ENCODE results near the gene CHD5. TPM values are rescaled to one million over a fixed set of nuclear protein-coding genes. Genes with fewer than 3 reads are reported as not detected.
A peak's percentile ranks its signal among the peaks of the same experiment; 100 is the strongest.

Gene CHD5
- total and polyA plus RNA-seq, 2 of the 13 experiments (the other 11 are each of a cell fraction or from before 2014, with no cell fraction given), result 0.02 to 0.21 TPM

DNA sequence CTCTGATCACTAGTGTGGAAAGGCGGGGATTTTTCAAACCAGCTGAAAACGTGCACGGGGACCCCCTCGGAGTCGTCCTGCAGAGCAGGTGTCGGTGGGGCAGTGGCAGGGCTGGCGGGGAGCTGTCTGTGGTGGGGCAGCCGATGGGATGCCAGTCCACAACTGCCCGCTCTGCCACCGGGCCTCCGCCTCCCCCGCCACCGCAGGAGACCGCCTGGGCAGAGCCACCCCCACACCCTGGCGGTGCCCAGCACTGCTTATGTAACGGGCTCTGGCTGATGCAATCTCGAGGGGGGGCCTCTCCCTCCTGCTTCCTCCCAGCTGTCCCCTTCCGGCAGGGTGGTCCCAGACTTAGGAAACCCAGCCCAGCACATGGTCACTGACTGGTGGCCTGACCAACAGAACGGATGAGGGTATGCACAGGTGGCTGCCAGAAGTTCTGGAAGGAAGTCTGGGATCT, 9.3 kb downstream of the CHD5 start:
- no peaks in the 10 kb centered on the region for H3K79me2 ChIP-seq (ENCODE audit: insufficient read depth, low read length)
- 0 out of 2 replicates have a peak, but pooled peaks have one; percentile 36 for TF ChIP-seq HNRNPL (IDR thresholded peaks at IDR 0.05; ENCODE audit: low read depth, low read length)
- 0 out of 2 replicates have a peak, but pooled peaks have one; percentile 35 for TF ChIP-seq GABPB1 (CRISPR knock-in tag; IDR thresholded peaks at IDR 0.05)
- TF ChIP-seq MAF1 (CRISPR knock-in tag; IDR thresholded peaks at IDR 0.05; ENCODE audit: borderline replicate concordance), result no peak
- TF ChIP-seq, protein P1, sequence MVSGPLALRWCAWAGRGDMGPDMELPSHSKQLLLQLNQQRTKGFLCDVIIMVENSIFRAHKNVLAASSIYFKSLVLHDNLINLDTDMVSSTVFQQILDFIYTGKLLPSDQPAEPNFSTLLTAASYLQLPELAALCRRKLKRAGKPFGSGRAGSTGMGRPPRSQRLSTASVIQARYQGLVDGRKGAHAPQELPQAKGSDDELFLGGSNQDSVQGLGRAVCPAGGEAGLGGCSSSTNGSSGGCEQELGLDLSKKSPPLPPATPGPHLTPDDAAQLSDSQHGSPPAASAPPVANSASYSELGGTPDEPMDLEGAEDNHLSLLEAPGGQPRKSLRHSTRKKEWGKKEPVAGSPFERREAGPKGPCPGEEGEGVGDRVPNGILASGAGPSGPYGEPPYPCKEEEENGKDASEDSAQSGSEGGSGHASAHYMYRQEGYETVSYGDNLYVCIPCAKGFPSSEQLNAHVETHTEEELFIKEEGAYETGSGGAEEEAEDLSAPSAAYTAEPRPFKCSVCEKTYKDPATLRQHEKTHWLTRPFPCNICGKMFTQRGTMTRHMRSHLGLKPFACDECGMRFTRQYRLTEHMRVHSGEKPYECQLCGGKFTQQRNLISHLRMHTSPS (CRISPR knock-in tag; IDR thresholded peaks at IDR 0.05; ENCODE audit: low read depth), result peak; percentile 31; the same call in 1 of the 2 replicates
- TF ChIP-seq, protein P2, sequence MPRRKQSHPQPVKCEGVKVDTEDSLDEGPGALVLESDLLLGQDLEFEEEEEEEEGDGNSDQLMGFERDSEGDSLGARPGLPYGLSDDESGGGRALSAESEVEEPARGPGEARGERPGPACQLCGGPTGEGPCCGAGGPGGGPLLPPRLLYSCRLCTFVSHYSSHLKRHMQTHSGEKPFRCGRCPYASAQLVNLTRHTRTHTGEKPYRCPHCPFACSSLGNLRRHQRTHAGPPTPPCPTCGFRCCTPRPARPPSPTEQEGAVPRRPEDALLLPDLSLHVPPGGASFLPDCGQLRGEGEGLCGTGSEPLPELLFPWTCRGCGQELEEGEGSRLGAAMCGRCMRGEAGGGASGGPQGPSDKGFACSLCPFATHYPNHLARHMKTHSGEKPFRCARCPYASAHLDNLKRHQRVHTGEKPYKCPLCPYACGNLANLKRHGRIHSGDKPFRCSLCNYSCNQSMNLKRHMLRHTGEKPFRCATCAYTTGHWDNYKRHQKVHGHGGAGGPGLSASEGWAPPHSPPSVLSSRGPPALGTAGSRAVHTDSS (CRISPR knock-in tag; conservative IDR thresholded peaks at IDR 0.05), result no peak
- no peak for TF ChIP-seq KLF13 (CRISPR knock-in tag; IDR thresholded peaks at IDR 0.05)
- TF ChIP-seq, protein P3, sequence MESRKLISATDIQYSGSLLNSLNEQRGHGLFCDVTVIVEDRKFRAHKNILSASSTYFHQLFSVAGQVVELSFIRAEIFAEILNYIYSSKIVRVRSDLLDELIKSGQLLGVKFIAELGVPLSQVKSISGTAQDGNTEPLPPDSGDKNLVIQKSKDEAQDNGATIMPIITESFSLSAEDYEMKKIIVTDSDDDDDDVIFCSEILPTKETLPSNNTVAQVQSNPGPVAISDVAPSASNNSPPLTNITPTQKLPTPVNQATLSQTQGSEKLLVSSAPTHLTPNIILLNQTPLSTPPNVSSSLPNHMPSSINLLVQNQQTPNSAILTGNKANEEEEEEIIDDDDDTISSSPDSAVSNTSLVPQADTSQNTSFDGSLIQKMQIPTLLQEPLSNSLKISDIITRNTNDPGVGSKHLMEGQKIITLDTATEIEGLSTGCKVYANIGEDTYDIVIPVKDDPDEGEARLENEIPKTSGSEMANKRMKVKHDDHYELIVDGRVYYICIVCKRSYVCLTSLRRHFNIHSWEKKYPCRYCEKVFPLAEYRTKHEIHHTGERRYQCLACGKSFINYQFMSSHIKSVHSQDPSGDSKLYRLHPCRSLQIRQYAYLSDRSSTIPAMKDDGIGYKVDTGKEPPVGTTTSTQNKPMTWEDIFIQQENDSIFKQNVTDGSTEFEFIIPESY (CRISPR knock-in tag; IDR thresholded peaks at IDR 0.05), result peak; percentile 43; the same call in 1 of the 2 replicates
- TF ChIP-seq, protein P4, sequence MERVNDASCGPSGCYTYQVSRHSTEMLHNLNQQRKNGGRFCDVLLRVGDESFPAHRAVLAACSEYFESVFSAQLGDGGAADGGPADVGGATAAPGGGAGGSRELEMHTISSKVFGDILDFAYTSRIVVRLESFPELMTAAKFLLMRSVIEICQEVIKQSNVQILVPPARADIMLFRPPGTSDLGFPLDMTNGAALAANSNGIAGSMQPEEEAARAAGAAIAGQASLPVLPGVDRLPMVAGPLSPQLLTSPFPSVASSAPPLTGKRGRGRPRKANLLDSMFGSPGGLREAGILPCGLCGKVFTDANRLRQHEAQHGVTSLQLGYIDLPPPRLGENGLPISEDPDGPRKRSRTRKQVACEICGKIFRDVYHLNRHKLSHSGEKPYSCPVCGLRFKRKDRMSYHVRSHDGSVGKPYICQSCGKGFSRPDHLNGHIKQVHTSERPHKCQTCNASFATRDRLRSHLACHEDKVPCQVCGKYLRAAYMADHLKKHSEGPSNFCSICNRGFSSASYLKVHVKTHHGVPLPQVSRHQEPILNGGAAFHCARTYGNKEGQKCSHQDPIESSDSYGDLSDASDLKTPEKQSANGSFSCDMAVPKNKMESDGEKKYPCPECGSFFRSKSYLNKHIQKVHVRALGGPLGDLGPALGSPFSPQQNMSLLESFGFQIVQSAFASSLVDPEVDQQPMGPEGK (CRISPR knock-in tag; IDR thresholded peaks at IDR 0.05), result peak; percentile 55; the same call in 1 of the 2 replicates
- peak; percentile 57 for TF ChIP-seq CEBPG (CRISPR knock-in tag; IDR thresholded peaks at IDR 0.05)
- TF ChIP-seq, protein P5, sequence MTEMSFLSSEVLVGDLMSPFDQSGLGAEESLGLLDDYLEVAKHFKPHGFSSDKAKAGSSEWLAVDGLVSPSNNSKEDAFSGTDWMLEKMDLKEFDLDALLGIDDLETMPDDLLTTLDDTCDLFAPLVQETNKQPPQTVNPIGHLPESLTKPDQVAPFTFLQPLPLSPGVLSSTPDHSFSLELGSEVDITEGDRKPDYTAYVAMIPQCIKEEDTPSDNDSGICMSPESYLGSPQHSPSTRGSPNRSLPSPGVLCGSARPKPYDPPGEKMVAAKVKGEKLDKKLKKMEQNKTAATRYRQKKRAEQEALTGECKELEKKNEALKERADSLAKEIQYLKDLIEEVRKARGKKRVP (CRISPR knock-in tag; IDR thresholded peaks at IDR 0.05), result peak in 1 of 2 experiments; percentile 95; a peak in 2 of 4 replicates
- TF ChIP-seq ZNF546 (CRISPR knock-in tag; conservative IDR thresholded peaks at IDR 0.05), result no peak
- H3K27ac ChIP-seq (ENCODE audit: extremely low read length, insufficient read depth, low read length), result no peak overlapping the region
- H3K9ac ChIP-seq (ENCODE audit: insufficient read depth, low read depth, low read length), result no peak overlapping the region
- H3K4me2 ChIP-seq (ENCODE audit: low read depth, low read length), result no peak overlapping the region
- H2AFZ ChIP-seq (ENCODE audit: low read length), result no peak overlapping the region
- ATAC-seq (no peak), FAIRE-seq (no peak), DNase-seq (ENCODE audit: low spot score) (no peak)
- CTCF ChIA-PET (ENCODE audit: low intra/inter-chr PET ratio, low total read pairs), result interaction anchor here (1.7 to 2.3 kb wide), 3 partner anchors 62 to 118 kb away, joined by 5 to 9 read pairs (median 8); no protein-coding TSS in a partner anchor
- H3K4me1 ChIP-seq (ENCODE audit: insufficient read depth, low read length), result peaks cover 15% of the 10 kb centered on the region
- in situ Hi-C loops (cut with HindIII; ENCODE audit: extremely low pct_ligation_motif_present, low pct_unique_long_range_greater_than_20kb), result loop anchor here (5.0 kb wide), 1 partner anchor 58 kb away; no protein-coding TSS in a partner anchor
- intact Hi-C loops (cut with micrococcal nuclease; ENCODE audit: unreplicated experiment), result loop anchor here (1.0 to 2.0 kb wide), 2 partner anchors 62 to 117 kb away; no protein-coding TSS in a partner anchor
- H4K20me1 ChIP-seq (ENCODE audit: insufficient read depth, low read length), result peaks cover 3% of the 10 kb centered on the region; the same call in 1 of the 2 replicates
- no peaks in the 10 kb centered on the region for H3K9me3 ChIP-seq (ENCODE audit: low read length)
- WGBS (ENCODE audit: low lambda C conversion rate), result 87% methylated on average over 3 of the region's 19 CpGs
- no peaks in the 10 kb centered on the region for H3K36me3 ChIP-seq (replicated peaks in 1 of 2; ENCODE audit: control insufficient read depth in 1 of 2, insufficient read depth in 2 of 2, low read length in 2 of 2)
- H3K4me3 ChIP-seq (replicated peaks in 1 of 3; ENCODE audit: insufficient read depth in 1 of 3, low read depth in 2 of 3, low read length in 3 of 3), result no peak overlapping the region
- no TSS peak for BruUV-seq (replicated peaks)
- POLR2A ChIA-PET, result no interaction called here
- H3K27me3 ChIP-seq (ENCODE audit: control insufficient read depth in 1 of 2, insufficient read depth in 2 of 2, low read length in 2 of 2), result peaks cover 22 to 68% of the 10 kb centered on the region in 2 experiments; a peak in 4 of 5 replicates

Data from HepG2 (cell line).